A549 (cell line): Measurements from ENCODE around the gene GHR. TPM values are rescaled to one million over a fixed set of nuclear protein-coding genes. Genes with fewer than 3 reads are reported as not detected.

ENCODE experiments used
- ATAC-seq, 2 experiments: fragments of 200-7000 bp in 1 of 2; fragments of >200 bp in 1 of 2; cut with Nextera tagmentation in 1 of 2; cut with Tn5 transposase in 1 of 2; 3 replicates each; pipeline versions ENCODE4 v1.8.0 to v1.9.1; 2018 to 2020; ENCODE audit warnings: mild to moderate bottlenecking in 1 of 2, moderate library complexity in 1 of 2
- CTCF ChIA-PET: fragments of 300-600 bp; sonication (Branson Sonifier 250); formaldehyde crosslinking; extraction: SDS; loops from one replicate; lab custom pipeline; 2021; ENCODE audit warnings: antibody characterized with exemption, inconsistent platforms; lab: Yijun Ruan, JAX
- POLR2A ChIA-PET: fragments of 350-600 bp; formaldehyde crosslinking; extraction: SDS; loops from one replicate; lab custom pipeline; 2021; ENCODE audit warnings: antibody characterized with exemption, inconsistent platforms; lab: Yijun Ruan, JAX
- DNase-seq, 2 experiments: peaks; one replicate each; pipeline versions ENCODE4 v3.0.0 to v3.0.0-alpha.2; 2011 to 2016; ENCODE audit warnings: low read depth in 1 of 2, low spot score in 1 of 2
- FAIRE-seq: peaks from 2 replicates; lab custom pipeline; 2011; peaks lifted over from hg19 to GRCh38; lab: Jason Lieb, UNC
- H3K27ac ChIP-seq, 2 experiments: fragments of >200 bp; sonication (Bioruptor Twin); formaldehyde crosslinking; 3 replicates each; pipeline ENCODE4 v1.5.1; 2016 to 2017
- H3K4me1 ChIP-seq: fragments of >200 bp; sonication (Bioruptor Twin); formaldehyde crosslinking; 3 replicates; pipeline ENCODE4 v1.6.1; 2016
- H3K4me2 ChIP-seq: fragments of >200 bp; sonication (Bioruptor Twin); formaldehyde crosslinking; 3 replicates; pipeline ENCODE4 v1.6.1; 2016
- H3K4me3 ChIP-seq: fragments of >200 bp; sonication (Bioruptor Twin); formaldehyde crosslinking; 3 replicates; pipeline ENCODE4 v1.5.1; 2016
- H3K9me3 ChIP-seq: fragments of >200 bp; sonication (Bioruptor Twin); formaldehyde crosslinking; 3 replicates; pipeline ENCODE4 v1.6.1; 2016
- BCL3 ChIP-seq: fragments of >200 bp; sonication (Bioruptor Twin); formaldehyde crosslinking; IDR thresholded peaks from 3 replicates; pipeline ENCODE4 v1.6.1; 2016
- CBX2 ChIP-seq: fragments of 200-600 bp; sonication (generic); IDR thresholded peaks from 2 replicates; pipeline ENCODE4 v1.6.1; 2016; ENCODE audit warnings: low read depth, mild to moderate bottlenecking, borderline replicate concordance
- CBX8 ChIP-seq: fragments of 200-600 bp; sonication (generic); IDR thresholded peaks from 2 replicates; pipeline ENCODE4 v1.6.1; 2016
- CHD2 ChIP-seq: fragments of 150-350 bp; IDR thresholded peaks from 2 replicates; pipeline ENCODE4 v1.6.1; 2014; ENCODE audit warnings: low read length; ENCODE audit not compliant: partially characterized antibody
- CHD4 ChIP-seq: fragments of 200-600 bp; sonication (generic); IDR thresholded peaks from 2 replicates; pipeline ENCODE4 v1.6.1; 2016; ENCODE audit warnings: antibody characterized with exemption, mild to moderate bottlenecking, borderline replicate concordance
- E2F6 ChIP-seq: IDR thresholded peaks from 2 replicates; pipeline ENCODE4 v1.6.1; 2012; ENCODE audit warnings: low read depth, borderline replicate concordance
- EHMT2 ChIP-seq: fragments of 200-600 bp; sonication (generic); IDR thresholded peaks from 2 replicates; pipeline ENCODE4 v1.6.1; 2016; ENCODE audit warnings: antibody characterized with exemption, low read depth, mild to moderate bottlenecking, moderate library complexity
- EP300 ChIP-seq, 2 experiments: fragments of >200 bp; sonication (Bioruptor Twin); formaldehyde crosslinking; IDR thresholded peaks; 2 replicates in 1 of 2; 3 replicates in 1 of 2; pipeline ENCODE4 v1.6.1; 2016 to 2017
- FOSB ChIP-seq: fragments of 250-450 bp; sonication (Bioruptor Pico); IDR thresholded peaks from 2 replicates; pipeline ENCODE4 v1.5.0; 2020; ENCODE audit warnings: mild to moderate bottlenecking, moderate library complexity
- GATA3 ChIP-seq: IDR thresholded peaks from 2 replicates; pipeline ENCODE4 v1.6.1; 2012; ENCODE audit warnings: borderline replicate concordance
- HDAC2 ChIP-seq: fragments of 200-600 bp; sonication (generic); IDR thresholded peaks from 2 replicates; pipeline ENCODE4 v1.6.1; 2016
- HMGXB4 ChIP-seq: fragments of 250-450 bp; sonication (Bioruptor Pico); IDR thresholded peaks from 2 replicates; pipeline ENCODE4 v1.5.0; 2021; ENCODE audit warnings: mild to moderate bottlenecking, moderate library complexity, borderline replicate concordance
- HOXA7 ChIP-seq: fragments of 250-450 bp; sonication (Bioruptor Pico); IDR thresholded peaks from 2 replicates; pipeline ENCODE4 v1.5.0; 2020; ENCODE audit warnings: mild to moderate bottlenecking, moderate library complexity
- HOXB5 ChIP-seq: fragments of 250-450 bp; sonication (Bioruptor Pico); IDR thresholded peaks from 2 replicates; pipeline ENCODE4 v1.5.0; 2020; ENCODE audit warnings: mild to moderate bottlenecking, moderate library complexity
- JUNB ChIP-seq: fragments of >200 bp; sonication (Bioruptor Twin); formaldehyde crosslinking; IDR thresholded peaks from 2 replicates; pipeline ENCODE4 v1.6.1; 2016
- KDM5A ChIP-seq: fragments of 200-600 bp; sonication (generic); IDR thresholded peaks from 2 replicates; pipeline ENCODE4 v1.6.1; 2016; ENCODE audit warnings: antibody characterized with exemption, mild to moderate bottlenecking
- MAX ChIP-seq: IDR thresholded peaks from 2 replicates; pipeline ENCODE4 v1.6.1; 2012
- MAZ ChIP-seq: fragments of 150-350 bp; IDR thresholded peaks from 2 replicates; pipeline ENCODE4 v1.6.1; 2014; ENCODE audit warnings: antibody characterized with exemption, low read depth, low read length, borderline replicate concordance
- NFE2L2 ChIP-seq: fragments of 150-350 bp; conservative IDR thresholded peaks from 2 replicates; pipeline ENCODE4 v1.6.1; 2014; ENCODE audit warnings: low read length
- NR3C1 ChIP-seq: fragments of >200 bp; sonication (Bioruptor Twin); formaldehyde crosslinking; IDR thresholded peaks from 3 replicates; pipeline ENCODE4 v1.6.1; 2017
- POLR2AphosphoS2 ChIP-seq: conservative IDR thresholded peaks from 2 replicates; pipeline ENCODE4 v1.6.1; 2012; ENCODE audit warnings: low read length, improper control_type of control experiment, inconsistent platforms
- RAD21 ChIP-seq, 2 experiments: fragments of >200 bp in 1 of 2; sonication (Bioruptor Twin) in 1 of 2; formaldehyde crosslinking in 1 of 2; IDR thresholded peaks in 1 of 2; conservative IDR thresholded peaks in 1 of 2; 2 replicates in 1 of 2; 3 replicates in 1 of 2; pipeline ENCODE4 v1.6.1; 2012 to 2018; ENCODE audit warnings: inconsistent platforms in 1 of 2
- RARB ChIP-seq: fragments of 250-450 bp; sonication (Bioruptor Pico); IDR thresholded peaks from 2 replicates; pipeline ENCODE4 v1.8.0; 2021; ENCODE audit warnings: mild to moderate bottlenecking, moderate library complexity
- RFX5 ChIP-seq: fragments of 450-650 bp; IDR thresholded peaks from 2 replicates; pipeline ENCODE4 v1.7.1; 2014; ENCODE audit warnings: antibody characterized with exemption, mild to moderate bottlenecking, moderate library complexity
- RNF2 ChIP-seq: fragments of 200-600 bp; sonication (generic); IDR thresholded peaks from 2 replicates; pipeline ENCODE4 v1.6.1; 2016; ENCODE audit warnings: low read depth, mild to moderate bottlenecking, antibody characterized with exemption, moderate library complexity, borderline replicate concordance
- SMC3 ChIP-seq: fragments of >200 bp; sonication (Bioruptor Twin); formaldehyde crosslinking; IDR thresholded peaks from 3 replicates; pipeline ENCODE4 v1.6.1; 2018; ENCODE audit warnings: inconsistent platforms
- TP53 ChIP-seq: fragments of 250-450 bp; sonication (Bioruptor Pico); IDR thresholded peaks from 2 replicates; pipeline ENCODE4 v1.5.0; 2021; ENCODE audit warnings: mild to moderate bottlenecking, moderate library complexity
- ZC3H11A ChIP-seq: fragments of 450-650 bp; IDR thresholded peaks from 2 replicates; pipeline ENCODE4 v1.6.1; 2014; ENCODE audit warnings: antibody characterized with exemption, mild to moderate bottlenecking
- ZFP36 ChIP-seq: fragments of 450-650 bp; IDR thresholded peaks from 2 replicates; pipeline ENCODE4 v1.6.1; 2014; ENCODE audit warnings: borderline replicate concordance; ENCODE audit not compliant: partially characterized antibody
- WGBS: methylation state at CpG from one replicate; pipeline ENCODE4 v1.1.6; 2017; ENCODE audit errors: missing lambda C conversion rate; 5-methylcytosine and 5-hydroxymethylcytosine counted together
- polyA plus RNA-seq, 4 experiments: library from polyadenylated mRNA; depleted of rRNA in 3 of 4; stranded (reverse); fragments of >200 nt; fragmentation: RNase III in 1 of 4; extraction: RNeasy Plus Mini Kit Qiagen cat#74134 plus additional on column Dnase treatment in 1 of 4; gene quantifications; 2 replicates in 3 of 4; 3 replicates in 1 of 4; pipeline ENCODE4 v1.2.3, GENCODE V29; 2011 to 2017

GHR gene
- polyA plus RNA-seq, 2 of the 4 experiments (the other 2 are of a cell fraction): 0.05 TPM; not detected in 1

- Histone ChIP-seq H3K27ac (no peak overlapping the region), H3K4me1 (no peaks in the 10 kb centered on the region), H3K4me3 (no peak overlapping the region), H3K4me2 (no peak overlapping the region), H3K9me3 (0 out of 3 replicates have a peak, but pooled peaks cover 3% of the 10 kb centered on the region)
- FAIRE-seq (no peak), DNase-seq (no peak), ATAC-seq (no peak)
- TF ChIP-seq CBX8: no peak
- no peak for TF ChIP-seq HDAC2
- no peak for TF ChIP-seq TP53 (CRISPR knock-in tag)
- TF ChIP-seq HOXA7: no peak
- TF ChIP-seq CHD4: no peak
- TF ChIP-seq HOXB5 (CRISPR knock-in tag): no peak
- no peak for TF ChIP-seq EP300 (IDR thresholded peaks at IDR 0.05)
- no peak for TF ChIP-seq E2F6
- no peak for TF ChIP-seq NFE2L2
- no peak for TF ChIP-seq BCL3
- no peak for TF ChIP-seq RNF2
- TF ChIP-seq ZC3H11A: no peak
- TF ChIP-seq JUNB: no peak
- TF ChIP-seq EHMT2: no peak
- TF ChIP-seq KDM5A: no peak
- TF ChIP-seq FOSB: no peak
- no peak for TF ChIP-seq RAD21 (conservative IDR thresholded peaks at IDR 0.05 in 1 of 2, IDR thresholded peaks at IDR 0.05 in 1 of 2)
- TF ChIP-seq RFX5: no peak
- no peak for TF ChIP-seq ZFP36
- POLR2A ChIA-PET: no interaction called here
- CTCF ChIA-PET: interaction anchor here (0.6 to 1.8 kb wide), 18 partner anchors 9 to 1763 kb away, joined by 3 to 11 read pairs (median 4); no protein-coding TSS in a partner anchor
- WGBS: 0% methylated on average over 1 of the region's 1 CpG
Observed at GRCh38 chr5:42768106-42768504, 344.9 kb downstream of the GHR start.

- no peak for TF ChIP-seq RARB
- no peak for TF ChIP-seq MAX
- no peak for TF ChIP-seq MAZ
- TF ChIP-seq BCL3: no peak
- no peak for TF ChIP-seq FOSB
- no peak for TF ChIP-seq SMC3
- no peak for TF ChIP-seq POLR2AphosphoS2
- no peak for TF ChIP-seq CBX2
- no peak for TF ChIP-seq HMGXB4 (CRISPR knock-in tag)
- no peak for TF ChIP-seq NR3C1
- no peak for TF ChIP-seq CHD2
- TF ChIP-seq CHD4: no peak
- no peak for TF ChIP-seq GATA3
- ChIA-PET CTCF (no interaction called here), POLR2A (no interaction called here)
- H3K9me3 ChIP-seq: 0 out of 3 replicates have a peak, but pooled peaks cover 3% of the 10 kb centered on the region
- FAIRE-seq (no peak), ATAC-seq (no peak), DNase-seq (no peak)
- no peak overlapping the region for H3K4me3 ChIP-seq
- no peak overlapping the region for H3K27ac ChIP-seq
- H3K4me1 ChIP-seq: no peaks in the 10 kb centered on the region
- no peak overlapping the region for H3K4me2 ChIP-seq
Observed at GRCh38 chr5:42770003-42770402, 346.8 kb downstream of the GHR start.
